HCT116 (cell line): ENCODE data around the gene FAR2. TPM values are rescaled to one million over a fixed set of nuclear protein-coding genes. Genes with fewer than 3 reads are reported as not detected.

ENCODE experiments used
- ATAC-seq: fragments of 200-7000 bp; cut with Tn5 transposase; 2 replicates; pipeline ENCODE4 v1.9.1; 2020; ENCODE audit warnings: mild to moderate bottlenecking, moderate library complexity
- BruUV-seq: library from RNA; stranded (reverse); fragments of 400-500 nt; replicated peaks from 2 replicates; lab custom pipeline; 2021; lab: Mats Ljungman, UMichigan
- CTCF ChIA-PET: fragments of 300-600 bp; sonication (Branson Sonifier 250); formaldehyde crosslinking; loops from one replicate; lab custom pipeline; 2021; ENCODE audit warnings: antibody characterized with exemption; lab: Charles Lee
- POLR2A ChIA-PET: fragments of 300-600, 350-600 bp; sonication (Branson Sonifier 250); formaldehyde crosslinking; loops from one replicate; lab custom pipeline; 2021; ENCODE audit warnings: antibody characterized with exemption; lab: Charles Lee
- RAD21 ChIA-PET, 2 experiments: fragments of 300-600 bp; sonication (Branson Sonifier 250); formaldehyde crosslinking; loops; one replicate each; lab custom pipeline; 2023; ENCODE audit warnings: low total read pairs in 2 of 2; ENCODE audit not compliant: uncharacterized antibody in 2 of 2, unreplicated experiment in 2 of 2, low non-redundant PET in 1 of 2; lab: Charles Lee
- DNase-seq: peaks from one replicate; pipeline ENCODE4 v3.0.0-alpha.2; 2010; ENCODE audit warnings: low read depth, low spot score
- H2AFZ ChIP-seq: fragments of 200-600 bp; shearing (Covaris generic), sonication (generic); 2 replicates; pipeline ENCODE4 v1.6.1; 2017; ENCODE audit warnings: low read depth, mixed run types, mixed read lengths, antibody characterized with exemption, low read length; ENCODE audit not compliant: poor library complexity, severe bottlenecking
- H3K27ac ChIP-seq: 2 replicates; pipeline ENCODE4 v1.5.1; 2012; ENCODE audit warnings: low read depth, low read length
- H3K27me3 ChIP-seq: fragments of 200-600 bp; sonication (generic); 2 replicates; pipeline ENCODE4 v1.6.1; 2016; ENCODE audit warnings: mixed run types, low read length, mixed read lengths; ENCODE audit not compliant: insufficient read depth
- H3K36me3 ChIP-seq, 2 experiments: fragments of 200-500 bp in 1 of 2; fragments of 200-600 bp in 1 of 2; sonication (Bioruptor generic) in 1 of 2; sonication (generic) in 1 of 2; 2 replicates each; pipeline versions ENCODE4 v1.5.1 to v1.6.1; 2014 to 2016; ENCODE audit warnings: low read length in 2 of 2, inconsistent platforms in 1 of 2, mixed read lengths in 1 of 2, mixed run types in 1 of 2; ENCODE audit not compliant: insufficient read depth in 2 of 2, control insufficient read depth in 1 of 2
- H3K4me1 ChIP-seq, 2 experiments: fragments of 200-600 bp in 1 of 2; sonication (generic) in 1 of 2; 2 replicates each; pipeline versions ENCODE4 v1.5.1 to v1.6.1; 2012 to 2017; ENCODE audit warnings: low read length in 2 of 2, inconsistent platforms in 1 of 2, mild to moderate bottlenecking in 1 of 2, mixed read lengths in 1 of 2, mixed run types in 1 of 2, moderate library complexity in 1 of 2; ENCODE audit not compliant: insufficient read depth in 2 of 2, control insufficient read depth in 1 of 2
- H3K4me2 ChIP-seq: fragments of 200-600 bp; sonication (generic); 2 replicates; pipeline ENCODE4 v1.6.1; 2017; ENCODE audit warnings: mixed run types, low read length, mixed read lengths
- H3K4me3 ChIP-seq, 2 experiments: fragments of 200-600 bp in 1 of 2; sonication (generic) in 1 of 2; replicated peaks in 1 of 2; 2 replicates each; pipeline ENCODE4 v1.5.1; 2011 to 2016; ENCODE audit warnings: low read length in 2 of 2, control low read depth in 1 of 2, low read depth in 1 of 2, mild to moderate bottlenecking in 1 of 2, mixed read lengths in 1 of 2, mixed run types in 1 of 2
- H3K79me2 ChIP-seq: fragments of 200-600 bp; sonication (generic); 2 replicates; pipeline ENCODE4 v1.6.1; 2017; ENCODE audit warnings: mild to moderate bottlenecking, mixed run types, low read length, moderate library complexity, mixed read lengths; ENCODE audit not compliant: insufficient read depth
- H3K9ac ChIP-seq: fragments of 200-600 bp; sonication (generic); 2 replicates; pipeline ENCODE4 v1.6.1; 2016; ENCODE audit warnings: low read length, mixed read lengths
- H3K9me2 ChIP-seq: fragments of 200-600 bp; sonication (generic), shearing (Covaris generic); 2 replicates; pipeline ENCODE4 v1.6.1; 2017; ENCODE audit warnings: mixed run types, mild to moderate bottlenecking, moderate library complexity; ENCODE audit not compliant: insufficient read depth
- H3K9me3 ChIP-seq, 2 experiments: fragments of 200-500 bp in 1 of 2; fragments of 200-600 bp in 1 of 2; sonication (Bioruptor generic) in 1 of 2; sonication (generic) in 1 of 2; 2 replicates each; pipeline ENCODE4 v1.6.1; 2014 to 2017; ENCODE audit warnings: low read length in 2 of 2, mixed read lengths in 2 of 2, inconsistent platforms in 1 of 2, low read depth in 1 of 2, mild to moderate bottlenecking in 1 of 2, mixed run types in 1 of 2, moderate library complexity in 1 of 2; ENCODE audit not compliant: control insufficient read depth in 1 of 2, insufficient read depth in 1 of 2
- H4K20me1 ChIP-seq: fragments of 200-600 bp; sonication (generic), shearing (Covaris generic); 2 replicates; pipeline ENCODE4 v1.6.1; 2017; ENCODE audit warnings: mixed run types, mild to moderate bottlenecking, moderate library complexity; ENCODE audit not compliant: insufficient read depth
- CEBPB ChIP-seq: IDR thresholded peaks from 2 replicates; pipeline ENCODE4 v1.6.1; 2012; ENCODE audit warnings: low read depth
- CTCF ChIP-seq, 3 experiments: fragments of 200-600 bp in 1 of 3; sonication (generic) in 1 of 3; IDR thresholded peaks in 2 of 3; conservative IDR thresholded peaks in 1 of 3; 2 replicates each; pipeline ENCODE4 v1.5.1; 2012 to 2017; ENCODE audit warnings: low read depth in 2 of 3, low read length in 2 of 3, antibody characterized with exemption in 1 of 3, borderline replicate concordance in 1 of 3, control low read depth in 1 of 3, mild to moderate bottlenecking in 1 of 3, mixed read lengths in 1 of 3, mixed run types in 1 of 3, moderate library complexity in 1 of 3; ENCODE audit not compliant: insufficient read depth in 1 of 3
- EGR1 ChIP-seq: IDR thresholded peaks from 2 replicates; pipeline ENCODE4 v1.6.1; 2012; ENCODE audit warnings: low read depth
- ELF1 ChIP-seq: IDR thresholded peaks from 2 replicates; pipeline ENCODE4 v1.6.1; 2012; ENCODE audit warnings: low read depth, borderline replicate concordance
- POLR2A ChIP-seq: IDR thresholded peaks from 2 replicates; pipeline ENCODE4 v1.7.0; 2011; ENCODE audit warnings: borderline replicate concordance; ENCODE audit not compliant: insufficient read depth, insufficient read length; ENCODE audit errors: extremely low read depth
- REST ChIP-seq: IDR thresholded peaks from 2 replicates; pipeline ENCODE4 v1.6.1; 2012; ENCODE audit warnings: low read depth
- ZBTB33 ChIP-seq: IDR thresholded peaks from 2 replicates; pipeline ENCODE4 v1.6.1; 2011; ENCODE audit warnings: mild to moderate bottlenecking, low read length, moderate library complexity; ENCODE audit not compliant: insufficient replicate concordance; ENCODE audit errors: extremely low read depth
- ZFX ChIP-seq: fragments of 450-650 bp; IDR thresholded peaks from 2 replicates; pipeline ENCODE4 v1.6.1; 2017
- ZNF274 ChIP-seq: fragments of 200-500 bp; sonication (Bioruptor generic); IDR thresholded peaks from 2 replicates; pipeline ENCODE4 v1.6.1; 2014; ENCODE audit warnings: mild to moderate bottlenecking, low read depth, low read length, inconsistent platforms
- intact Hi-C: fragments of 100-400 bp; cut with micrococcal nuclease; formaldehyde crosslinking; loops from 2 replicates; pipeline ENCODE4 v1.10.0; 2022
- total RNA-seq: library from RNA; stranded (reverse); gene quantifications from one replicate; pipeline ENCODE4 v1.2.1, GENCODE V29; 2021; ENCODE audit not compliant: unreplicated experiment

Gene FAR2
- total RNA-seq, 1 experiment from 2014 or later, result 9.7 TPM

DNA sequence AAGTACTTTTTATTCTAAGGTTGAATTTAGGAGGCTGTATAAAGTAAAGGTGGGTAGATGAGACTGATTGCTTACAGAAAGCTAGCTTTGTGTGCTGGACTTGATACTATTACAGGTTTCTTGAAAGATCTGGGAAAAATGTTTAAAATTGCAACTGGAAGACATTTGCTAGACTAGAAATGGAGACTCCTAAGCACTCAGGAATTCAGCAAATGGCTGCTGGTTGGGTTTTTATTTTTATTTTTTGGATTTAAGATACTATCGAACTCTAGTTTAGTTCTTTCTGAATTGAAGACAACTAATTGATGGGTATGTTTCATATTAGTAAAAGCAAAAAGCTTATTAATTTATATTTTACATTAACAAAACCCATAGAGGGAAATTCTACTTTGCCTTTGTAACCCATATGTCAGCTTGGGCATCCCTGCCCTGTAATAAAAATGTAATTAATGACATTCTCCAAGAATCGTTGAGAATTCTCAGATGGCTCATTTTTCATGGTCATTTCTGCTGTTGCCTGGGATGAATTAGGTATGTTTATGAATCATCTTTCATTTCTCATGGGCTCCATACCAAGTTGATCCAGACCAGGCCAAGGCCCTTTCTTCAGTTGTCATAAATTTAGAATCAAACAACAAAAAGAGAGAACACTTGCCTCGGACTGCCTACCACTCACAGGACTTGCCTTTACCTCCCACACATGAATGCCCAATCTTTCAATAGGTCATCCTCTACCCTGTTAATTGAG is 129.8 kb downstream of the FAR2 start:
- no peak overlapping the region for H2AFZ ChIP-seq
- BruUV-seq, result no TSS peak

More for the DNA sequence above, 129.8 kb downstream of the FAR2 start:
- no peaks in the 10 kb centered on the region for H3K9me2 ChIP-seq
- ChIA-PET POLR2A (no interaction called here), CTCF (no interaction called here), RAD21 (no interaction called here)
- no peak overlapping the region for H3K4me3 ChIP-seq
- intact Hi-C loops, result no loop called here
- no peak overlapping the region for H3K4me2 ChIP-seq
- no peaks in the 10 kb centered on the region for H3K36me3 ChIP-seq
- H3K9ac ChIP-seq, result no peak overlapping the region
- no peaks in the 10 kb centered on the region for H3K4me1 ChIP-seq
- H3K79me2 ChIP-seq, result no peaks in the 10 kb centered on the region
- H3K27ac ChIP-seq, result no peak overlapping the region
- no peaks in the 10 kb centered on the region for H4K20me1 ChIP-seq
- H3K9me3 ChIP-seq, result no peaks in the 10 kb centered on the region
- H3K27me3 ChIP-seq, result no peaks in the 10 kb centered on the region
- no peak for DNase-seq
- no peak for ATAC-seq
- no peak for TF ChIP-seq POLR2A
- no peak for TF ChIP-seq ZFX
- TF ChIP-seq ZBTB33, result no peak
- TF ChIP-seq ZNF274, result no peak
- TF ChIP-seq EGR1, result no peak
- TF ChIP-seq ELF1, result no peak
- no peak for TF ChIP-seq REST
- TF ChIP-seq CTCF (IDR thresholded peaks at IDR 0.05 in 2 of 3, conservative IDR thresholded peaks at IDR 0.05 in 1 of 3; ENCODE audit: borderline replicate concordance in 1 of 3, insufficient read depth in 1 of 3, low read depth in 2 of 3, low read length in 2 of 3), result no peak
- TF ChIP-seq CEBPB, result no peak
